WTC11 (cell line): ENCODE results near the gene BICRA. TPM values are rescaled to one million over a fixed set of nuclear protein-coding genes. Genes with fewer than 3 reads are reported as not detected.

Experiments used
- ATAC-seq: fragments of 200-7000 bp; cut with Tn5 transposase; 2 replicates; pipeline ENCODE4 v1.10.0; 2021; ENCODE audit warnings: mild to moderate bottlenecking, moderate library complexity
- CTCF ChIA-PET: fragments of 300-600 bp; sonication (Branson Sonifier 250); formaldehyde crosslinking; loops from one replicate; lab custom pipeline; 2021; ENCODE audit warnings: antibody characterized with exemption; lab: Charles Lee
- POLR2A ChIA-PET: fragments of 350-600 bp; sonication (Branson Sonifier 250); formaldehyde crosslinking; loops from one replicate; lab custom pipeline; 2021; ENCODE audit warnings: antibody characterized with exemption; lab: Charles Lee
- DNase-seq: peaks from one replicate; pipeline ENCODE4 v3.0.0; 2021; ENCODE audit warnings: low spot score
- H3K27ac Mint-ChIP-seq: 2 replicates; pipeline ENCODE4 v1.8.0; 2021; ENCODE audit warnings: mixed read lengths
- H3K27me3 Mint-ChIP-seq: 2 replicates; pipeline ENCODE4 v1.8.0; 2021; ENCODE audit warnings: low read depth, mild to moderate bottlenecking, moderate library complexity, mixed read lengths
- H3K36me3 Mint-ChIP-seq: 2 replicates; pipeline ENCODE4 v1.8.0; 2021; ENCODE audit warnings: mixed read lengths
- H3K4me1 Mint-ChIP-seq: 2 replicates; pipeline ENCODE4 v1.8.0; 2022; ENCODE audit warnings: mixed read lengths
- H3K4me3 Mint-ChIP-seq: 2 replicates; pipeline ENCODE4 v1.8.0; 2021; ENCODE audit warnings: mild to moderate bottlenecking, moderate library complexity, mixed read lengths
- H3K9me3 Mint-ChIP-seq: 2 replicates; pipeline ENCODE4 v1.8.0; 2021; ENCODE audit warnings: mixed read lengths
- CBFB ChIP-seq: sonication (generic); formaldehyde crosslinking; IDR thresholded peaks from 2 replicates; pipeline ENCODE4 v1.8.1; 2022; ENCODE audit warnings: mild to moderate bottlenecking, low read depth, missing genetic modification reagents
- CREB1 ChIP-seq: sonication (generic); formaldehyde crosslinking; IDR thresholded peaks from 2 replicates; pipeline ENCODE4 v1.8.0; 2023; ENCODE audit warnings: mild to moderate bottlenecking, missing genetic modification reagents
- E2F5 ChIP-seq: sonication (generic); formaldehyde crosslinking; IDR thresholded peaks from 2 replicates; pipeline ENCODE4 v1.8.1; 2022; ENCODE audit warnings: mild to moderate bottlenecking, moderate library complexity, missing genetic modification reagents
- ELF4 ChIP-seq: sonication (generic); formaldehyde crosslinking; IDR thresholded peaks from 2 replicates; pipeline ENCODE4 v1.8.1; 2022; ENCODE audit warnings: low read depth, mild to moderate bottlenecking, moderate library complexity, missing genetic modification reagents
- ESRRA ChIP-seq: sonication (generic); formaldehyde crosslinking; IDR thresholded peaks from 2 replicates; pipeline ENCODE4 v1.8.1; 2022; ENCODE audit warnings: mild to moderate bottlenecking, missing genetic modification reagents, borderline replicate concordance
- ETV6 ChIP-seq: sonication (generic); formaldehyde crosslinking; IDR thresholded peaks from 2 replicates; pipeline ENCODE4 v1.8.1; 2022; ENCODE audit warnings: mild to moderate bottlenecking, missing genetic modification reagents
- FOXJ3 ChIP-seq: sonication (generic); formaldehyde crosslinking; IDR thresholded peaks from 2 replicates; pipeline ENCODE4 v1.9.0; 2021; ENCODE audit warnings: missing genetic modification reagents, mild to moderate bottlenecking, borderline replicate concordance
- FOXP4 ChIP-seq: sonication (generic); formaldehyde crosslinking; IDR thresholded peaks from 2 replicates; pipeline ENCODE4 v1.8.0; 2022; ENCODE audit warnings: mild to moderate bottlenecking, missing genetic modification reagents
- JAZF1 ChIP-seq: fragments of 250-450 bp; sonication (Bioruptor Pico); IDR thresholded peaks from 2 replicates; pipeline ENCODE4 v1.9.0; 2021; ENCODE audit warnings: moderate library complexity, mild to moderate bottlenecking, inconsistent platforms
- MXD4 ChIP-seq: fragments of 250-450 bp; sonication (Bioruptor Pico); IDR thresholded peaks from 2 replicates; pipeline ENCODE4 v1.8.0; 2021; ENCODE audit warnings: mild to moderate bottlenecking, moderate library complexity, borderline replicate concordance
- NR2C2 ChIP-seq: sonication (generic); formaldehyde crosslinking; IDR thresholded peaks from 2 replicates; pipeline ENCODE4 v1.8.0; 2022; ENCODE audit warnings: mild to moderate bottlenecking, missing genetic modification reagents
- ZMAT4 ChIP-seq: fragments of 250-450 bp; sonication (Bioruptor Pico); IDR thresholded peaks from 2 replicates; pipeline ENCODE4 v1.9.0; 2021; ENCODE audit warnings: mild to moderate bottlenecking
- ZNF671 ChIP-seq: fragments of 250-450 bp; sonication (Bioruptor Pico); IDR thresholded peaks from 2 replicates; pipeline ENCODE4 v1.8.0; 2021; ENCODE audit warnings: mild to moderate bottlenecking
- ZSCAN18 ChIP-seq: fragments of 250-450 bp; sonication (Bioruptor Pico); IDR thresholded peaks from 2 replicates; pipeline ENCODE4 v2.1.2; 2022; ENCODE audit warnings: mild to moderate bottlenecking, moderate library complexity
- total RNA-seq: library from RNA; stranded (reverse); gene quantifications from 3 replicates; pipeline ENCODE4 v1.2.3, GENCODE V29; 2021
- TF ChIP-seq, protein P1 (sequence below): sonication (generic); formaldehyde crosslinking; conservative IDR thresholded peaks from 2 replicates; pipeline ENCODE4 v1.8.1; 2022; ENCODE audit warnings: mild to moderate bottlenecking, missing genetic modification reagents
- TF ChIP-seq, protein P2 (sequence below): sonication (generic); formaldehyde crosslinking; IDR thresholded peaks from 2 replicates; pipeline ENCODE4 v1.8.1; 2022; ENCODE audit warnings: low read depth, mild to moderate bottlenecking, moderate library complexity, missing genetic modification reagents, borderline replicate concordance
- TF ChIP-seq, protein P3 (sequence below): sonication (generic); formaldehyde crosslinking; IDR thresholded peaks from 2 replicates; pipeline ENCODE4 v1.8.0; 2022; ENCODE audit warnings: mild to moderate bottlenecking, missing genetic modification reagents
- TF ChIP-seq, protein P4 (sequence below): fragments of 250-450 bp; sonication (Bioruptor Pico); IDR thresholded peaks from 2 replicates; pipeline ENCODE4 v1.8.0; 2021; ENCODE audit warnings: mild to moderate bottlenecking

Gene BICRA
- total RNA-seq, 1 experiment from 2014 or later = 30.3 TPM

GRCh38 chr19:47652285-47652684 lies 43.4 kb downstream of the BICRA start:
- Mint-ChIP-seq H3K27me3 (no peaks in the 10 kb centered on the region), H3K4me3 (no peak overlapping the region), H3K36me3 (peaks cover 27% of the 10 kb centered on the region)
- POLR2A ChIA-PET = no interaction called here
- TF ChIP-seq, protein P1, sequence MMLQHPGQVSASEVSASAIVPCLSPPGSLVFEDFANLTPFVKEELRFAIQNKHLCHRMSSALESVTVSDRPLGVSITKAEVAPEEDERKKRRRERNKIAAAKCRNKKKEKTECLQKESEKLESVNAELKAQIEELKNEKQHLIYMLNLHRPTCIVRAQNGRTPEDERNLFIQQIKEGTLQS (CRISPR knock-in tag) = no peak
- TF ChIP-seq, all 79 proteins: peak for 0
- no peak for ATAC-seq
- H3K4me1 Mint-ChIP-seq = peaks cover 11% of the 10 kb centered on the region
- no peak for DNase-seq
- H3K9me3 Mint-ChIP-seq = peaks cover 6% of the 10 kb centered on the region
- H3K27ac Mint-ChIP-seq = no peak overlapping the region
- CTCF ChIA-PET = no interaction called here

GRCh38 chr19:47653856-47654255 lies 44.9 kb downstream of the BICRA start:
- DNase-seq (no peak), ATAC-seq (no peak)
- ChIA-PET POLR2A (no interaction called here), CTCF (no interaction called here)
- Mint-ChIP-seq H3K4me3 (no peak overlapping the region), H3K27ac (0 out of 2 replicates have a peak overlapping the region, but pooled peaks have one; percentile 43), H3K36me3 (peaks cover 22% of the 10 kb centered on the region), H3K9me3 (peaks cover 6% of the 10 kb centered on the region), H3K27me3 (no peaks in the 10 kb centered on the region), H3K4me1 (peaks cover 6% of the 10 kb centered on the region)
- no peak for TF ChIP-seq CBFB
- TF ChIP-seq ZMAT4 (CRISPR knock-in tag) = no peak
- TF ChIP-seq MXD4 (CRISPR knock-in tag) = no peak
- TF ChIP-seq ETV6 (CRISPR knock-in tag) = no peak
- TF ChIP-seq, protein P2, sequence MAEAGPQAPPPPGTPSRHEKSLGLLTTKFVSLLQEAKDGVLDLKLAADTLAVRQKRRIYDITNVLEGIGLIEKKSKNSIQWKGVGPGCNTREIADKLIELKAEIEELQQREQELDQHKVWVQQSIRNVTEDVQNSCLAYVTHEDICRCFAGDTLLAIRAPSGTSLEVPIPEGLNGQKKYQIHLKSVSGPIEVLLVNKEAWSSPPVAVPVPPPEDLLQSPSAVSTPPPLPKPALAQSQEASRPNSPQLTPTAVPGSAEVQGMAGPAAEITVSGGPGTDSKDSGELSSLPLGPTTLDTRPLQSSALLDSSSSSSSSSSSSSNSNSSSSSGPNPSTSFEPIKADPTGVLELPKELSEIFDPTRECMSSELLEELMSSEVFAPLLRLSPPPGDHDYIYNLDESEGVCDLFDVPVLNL = no peak
- TF ChIP-seq FOXJ3 (CRISPR knock-in tag) = no peak
- no peak for TF ChIP-seq ZNF671 (CRISPR knock-in tag)
- no peak for TF ChIP-seq ELF4 (CRISPR knock-in tag)
- TF ChIP-seq JAZF1 = no peak
- TF ChIP-seq, protein P3, sequence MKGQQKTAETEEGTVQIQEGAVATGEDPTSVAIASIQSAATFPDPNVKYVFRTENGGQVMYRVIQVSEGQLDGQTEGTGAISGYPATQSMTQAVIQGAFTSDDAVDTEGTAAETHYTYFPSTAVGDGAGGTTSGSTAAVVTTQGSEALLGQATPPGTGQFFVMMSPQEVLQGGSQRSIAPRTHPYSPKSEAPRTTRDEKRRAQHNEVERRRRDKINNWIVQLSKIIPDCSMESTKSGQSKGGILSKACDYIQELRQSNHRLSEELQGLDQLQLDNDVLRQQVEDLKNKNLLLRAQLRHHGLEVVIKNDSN (CRISPR knock-in tag) = no peak
- TF ChIP-seq ESRRA = no peak
- TF ChIP-seq FOXP4 (CRISPR knock-in tag) = no peak
- no peak for TF ChIP-seq NR2C2
- TF ChIP-seq, protein P4, sequence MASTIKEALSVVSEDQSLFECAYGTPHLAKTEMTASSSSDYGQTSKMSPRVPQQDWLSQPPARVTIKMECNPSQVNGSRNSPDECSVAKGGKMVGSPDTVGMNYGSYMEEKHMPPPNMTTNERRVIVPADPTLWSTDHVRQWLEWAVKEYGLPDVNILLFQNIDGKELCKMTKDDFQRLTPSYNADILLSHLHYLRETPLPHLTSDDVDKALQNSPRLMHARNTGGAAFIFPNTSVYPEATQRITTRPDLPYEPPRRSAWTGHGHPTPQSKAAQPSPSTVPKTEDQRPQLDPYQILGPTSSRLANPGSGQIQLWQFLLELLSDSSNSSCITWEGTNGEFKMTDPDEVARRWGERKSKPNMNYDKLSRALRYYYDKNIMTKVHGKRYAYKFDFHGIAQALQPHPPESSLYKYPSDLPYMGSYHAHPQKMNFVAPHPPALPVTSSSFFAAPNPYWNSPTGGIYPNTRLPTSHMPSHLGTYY = no peak
- TF ChIP-seq CREB1 (CRISPR knock-in tag) = no peak
- TF ChIP-seq ZSCAN18 (CRISPR knock-in tag) = no peak
- no peak for TF ChIP-seq E2F5
